Daoy (cell line): ENCODE results near the gene ATP2C1. TPM values are rescaled to one million over a fixed set of nuclear protein-coding genes. Genes with fewer than 3 reads are reported as not detected.

Experiments used
- DNase-seq: peaks from one replicate; pipeline ENCODE4 v3.0.0-alpha.2; 2015; ENCODE audit warnings: low read depth
- total RNA-seq: library from RNA; depleted of rRNA; stranded (reverse); fragments of >200 nt; shearing (Covaris generic); gene quantifications from 2 replicates; pipeline ENCODE4 v1.2.3, GENCODE V29; 2014

ATP2C1 gene
- total RNA-seq, 1 experiment from 2014 or later, result 84.3 TPM

DNA sequence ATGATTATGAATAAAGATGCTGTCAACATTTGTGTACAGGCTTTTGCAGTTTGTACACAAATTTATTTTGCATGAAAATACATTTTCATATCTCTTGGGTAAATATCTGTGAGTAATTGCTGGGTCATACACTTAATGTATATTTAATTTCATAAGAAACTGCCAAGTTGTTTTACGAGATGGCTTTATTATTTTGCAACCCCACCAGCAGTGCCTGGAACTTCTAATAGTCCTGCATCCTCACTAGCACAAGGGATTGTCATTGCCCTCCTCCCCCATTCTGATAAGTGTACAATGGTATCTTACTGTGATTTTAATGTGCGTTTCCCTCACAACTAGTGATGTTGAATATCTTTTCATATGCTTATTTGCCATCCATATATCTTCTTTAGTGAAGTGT is 87.6 kb downstream of the ATP2C1 start:
- no peak for DNase-seq

DNA sequence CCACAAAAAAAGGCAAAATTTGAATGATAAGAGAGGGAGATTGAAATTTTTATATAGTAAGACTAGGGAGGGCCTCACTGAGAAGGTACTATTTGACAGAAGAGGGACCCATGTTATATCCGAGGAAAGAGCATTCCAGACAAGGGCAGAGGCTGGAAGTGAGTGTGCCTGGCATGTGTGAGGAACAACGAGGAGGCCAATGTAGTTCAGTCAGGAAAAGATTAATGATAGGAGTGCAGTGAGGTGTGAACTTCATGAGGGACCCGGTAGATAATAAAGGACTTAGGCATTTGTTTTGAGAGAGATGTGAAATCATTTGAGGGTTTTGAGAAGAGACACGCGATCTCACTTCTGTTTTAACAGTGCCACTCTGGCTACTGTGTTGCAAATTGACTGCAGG is 96.4 kb downstream of the ATP2C1 start:
- DNase-seq, result no peak

DNA sequence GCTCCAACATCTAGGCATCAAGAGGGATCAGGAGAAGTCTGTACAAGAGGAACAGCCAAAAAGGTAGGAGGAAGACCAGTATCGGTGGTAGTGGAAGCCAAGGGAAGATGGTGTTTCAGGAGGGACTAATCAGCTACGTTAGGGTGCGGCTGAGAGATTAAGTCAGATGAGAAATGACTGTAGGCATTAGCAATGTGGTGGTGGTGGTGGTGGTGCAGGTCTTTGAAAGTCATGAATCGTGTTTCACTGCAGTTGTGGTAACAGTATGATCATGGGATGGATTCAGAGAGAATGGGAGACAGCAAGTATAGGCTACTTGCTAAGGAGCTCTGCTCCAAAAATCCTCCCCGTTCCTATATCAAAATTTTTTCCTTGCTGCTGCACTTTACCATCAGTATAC is 97.2 kb downstream of the ATP2C1 start:
- no peak for DNase-seq

DNA sequence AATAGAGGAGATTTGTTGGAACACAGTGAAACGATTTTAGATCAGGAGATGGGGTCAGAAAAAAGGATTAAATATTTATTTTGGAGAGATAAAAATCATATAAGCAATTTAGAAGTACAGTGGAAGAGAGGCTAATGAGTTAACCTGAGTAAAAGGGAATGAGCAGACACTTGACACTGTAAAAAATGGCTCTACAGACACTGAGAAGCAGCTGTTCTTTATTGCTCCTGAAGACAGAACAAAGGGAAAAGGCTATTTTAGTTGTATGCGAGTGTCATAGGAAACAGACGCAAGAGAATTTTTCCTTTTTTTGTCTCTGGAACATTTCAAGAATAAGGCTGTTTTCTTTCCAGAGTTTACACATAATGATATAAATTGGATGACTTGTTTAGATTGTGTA is 98.5 kb downstream of the ATP2C1 start:
- DNase-seq, result no peak

DNA sequence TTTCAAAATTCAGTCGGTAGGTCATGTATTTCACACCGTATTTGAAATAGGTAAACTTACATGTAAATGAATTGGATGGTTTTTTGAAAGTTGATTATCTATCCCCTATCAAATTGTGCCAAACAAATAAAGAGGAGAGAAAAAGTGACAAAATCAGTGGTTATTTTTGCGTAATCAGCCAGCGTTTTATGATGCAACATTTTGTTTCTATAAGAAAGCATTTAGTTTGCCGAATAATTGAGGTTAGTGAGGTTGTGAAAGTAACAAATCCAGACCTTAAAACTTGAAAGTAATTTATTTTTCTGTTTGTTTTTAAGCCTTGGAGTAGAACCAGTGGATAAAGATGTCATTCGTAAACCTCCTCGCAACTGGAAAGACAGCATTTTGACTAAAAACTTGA is 103.4 kb downstream of the ATP2C1 start:
- no peak for DNase-seq

DNA sequence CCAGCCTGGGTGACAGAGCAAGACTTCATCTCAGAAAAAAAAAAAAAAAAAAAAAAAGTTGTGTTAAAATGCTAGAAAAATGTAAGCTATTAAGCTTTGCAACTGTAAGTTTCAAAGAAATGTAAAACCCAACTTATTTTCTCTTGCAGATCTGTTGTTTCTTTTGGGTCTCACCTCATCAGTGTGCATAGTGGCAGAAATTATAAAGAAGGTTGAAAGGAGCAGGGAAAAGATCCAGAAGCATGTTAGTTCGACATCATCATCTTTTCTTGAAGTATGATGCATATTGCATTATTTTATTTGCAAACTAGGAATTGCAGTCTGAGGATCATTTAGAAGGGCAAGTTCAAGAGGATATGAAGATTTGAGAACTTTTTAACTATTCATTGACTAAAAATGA is 107.2 kb downstream of the ATP2C1 start:
- DNase-seq, result no peak

DNA sequence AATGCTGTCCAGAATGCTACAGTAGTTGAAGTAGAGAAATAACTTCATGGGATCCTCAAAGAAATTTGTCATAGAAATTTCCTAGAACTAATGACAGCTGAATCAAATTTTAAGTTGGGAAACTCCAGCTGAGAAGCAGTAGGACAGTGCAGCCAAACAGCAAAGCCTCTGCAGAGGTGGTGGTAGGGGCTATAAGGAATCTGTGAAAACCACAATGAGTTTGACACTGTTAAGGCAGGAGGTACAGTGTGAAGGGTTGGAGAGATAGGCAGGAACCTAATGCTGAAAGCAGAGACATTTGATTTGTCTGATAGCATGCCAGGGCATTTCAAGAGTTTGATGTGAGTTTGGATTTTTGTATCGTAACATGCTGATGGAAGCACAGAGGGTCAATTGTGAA is 110.7 kb downstream of the ATP2C1 start:
- DNase-seq, result no peak

DNA sequence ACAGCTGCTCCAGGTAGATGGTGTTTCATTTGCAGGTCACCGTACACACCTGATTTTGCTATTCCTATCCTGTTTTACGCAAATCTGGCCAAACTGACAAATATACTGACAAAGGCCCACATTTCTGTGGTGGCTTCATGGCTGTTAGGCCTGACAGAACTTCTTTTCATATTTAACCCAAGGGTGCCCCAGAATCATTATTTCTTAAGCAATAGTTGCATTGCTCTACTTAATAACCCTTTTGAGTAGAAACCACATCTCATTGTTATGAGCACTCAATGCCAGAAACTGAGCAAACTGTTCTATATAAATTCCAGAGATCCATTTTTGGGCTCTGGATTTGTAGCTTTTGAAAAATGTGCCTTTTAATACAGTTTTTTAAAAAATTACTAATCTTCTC is 113.4 kb downstream of the ATP2C1 start:
- no peak for DNase-seq

DNA sequence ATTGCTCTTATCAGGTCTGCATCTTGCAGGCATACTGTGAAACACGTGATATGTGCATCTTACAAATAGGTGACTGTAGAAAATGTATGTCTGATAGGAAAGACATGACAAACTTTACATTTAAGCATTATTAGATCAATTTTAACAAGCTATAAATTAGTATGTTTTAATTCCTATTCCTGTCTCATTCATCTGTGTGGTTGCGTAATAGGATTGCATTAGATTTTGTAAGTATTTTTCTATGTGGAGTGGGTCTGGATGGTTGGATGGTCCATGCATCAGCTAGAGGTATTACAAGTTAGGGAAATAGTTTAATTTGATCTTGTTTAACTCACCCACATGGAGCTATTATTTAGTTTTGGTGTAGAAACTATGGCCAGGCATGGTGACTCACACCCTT is 113.9 kb downstream of the ATP2C1 start:
- DNase-seq, result no peak

DNA sequence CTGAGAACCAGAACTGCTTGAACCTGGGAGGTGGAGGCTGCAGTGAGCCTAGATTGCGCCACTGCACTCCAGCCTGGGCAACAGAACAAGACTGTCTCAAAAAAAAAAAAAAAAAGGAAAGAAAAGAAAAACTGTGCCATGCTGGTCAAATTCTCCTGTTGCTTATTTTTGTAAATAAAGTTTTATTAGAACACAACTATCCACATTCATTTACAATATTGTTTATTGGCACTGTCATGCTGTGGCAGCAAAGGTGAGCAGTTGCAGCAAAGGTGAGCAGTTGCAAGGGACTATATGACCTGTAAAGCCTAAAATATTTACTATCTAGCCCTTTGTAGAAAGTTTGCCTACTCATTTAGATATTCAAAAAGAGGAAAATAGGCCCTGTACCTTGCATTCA is 114.4 kb downstream of the ATP2C1 start:
- DNase-seq, result no peak

DNA sequence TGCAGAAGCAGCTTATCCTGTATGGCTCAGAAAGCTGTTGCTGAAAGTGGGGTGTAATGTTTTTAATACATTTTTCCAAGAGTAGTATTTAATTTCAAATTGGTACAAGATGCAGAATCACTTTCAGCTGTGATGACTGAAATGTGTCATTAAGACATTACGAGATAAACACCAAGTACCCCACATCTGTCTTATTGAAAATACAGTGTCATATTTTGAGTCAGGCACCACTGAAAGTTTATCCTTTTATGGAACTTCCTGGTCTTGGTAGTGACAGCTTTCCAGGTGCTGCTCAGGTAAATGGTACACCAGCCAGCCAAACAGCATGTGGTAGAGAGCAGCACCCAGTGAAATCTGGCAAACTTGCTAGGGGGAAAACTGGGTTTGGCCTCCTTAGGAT is 115.8 kb downstream of the ATP2C1 start:
- no peak for DNase-seq

DNA sequence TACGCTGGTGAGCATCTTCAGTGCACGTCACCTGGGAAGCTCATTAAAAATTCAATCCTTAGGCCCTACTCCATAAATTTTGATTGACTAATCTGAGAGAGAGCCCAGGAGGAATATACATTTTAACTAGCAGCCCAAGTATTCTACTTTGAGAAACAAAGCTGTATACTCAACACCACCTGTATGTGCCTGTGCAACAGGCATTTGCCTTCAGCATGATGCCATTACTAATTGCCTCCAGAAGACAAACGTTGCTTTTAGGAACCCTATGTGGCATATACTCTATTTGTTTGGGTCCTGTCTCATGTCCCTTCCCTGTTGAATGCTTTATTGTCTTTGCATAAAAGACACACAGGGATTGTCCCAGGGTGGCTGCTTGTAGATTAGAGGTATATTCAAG is 125.1 kb downstream of the ATP2C1 start:
- DNase-seq, result no peak

DNA sequence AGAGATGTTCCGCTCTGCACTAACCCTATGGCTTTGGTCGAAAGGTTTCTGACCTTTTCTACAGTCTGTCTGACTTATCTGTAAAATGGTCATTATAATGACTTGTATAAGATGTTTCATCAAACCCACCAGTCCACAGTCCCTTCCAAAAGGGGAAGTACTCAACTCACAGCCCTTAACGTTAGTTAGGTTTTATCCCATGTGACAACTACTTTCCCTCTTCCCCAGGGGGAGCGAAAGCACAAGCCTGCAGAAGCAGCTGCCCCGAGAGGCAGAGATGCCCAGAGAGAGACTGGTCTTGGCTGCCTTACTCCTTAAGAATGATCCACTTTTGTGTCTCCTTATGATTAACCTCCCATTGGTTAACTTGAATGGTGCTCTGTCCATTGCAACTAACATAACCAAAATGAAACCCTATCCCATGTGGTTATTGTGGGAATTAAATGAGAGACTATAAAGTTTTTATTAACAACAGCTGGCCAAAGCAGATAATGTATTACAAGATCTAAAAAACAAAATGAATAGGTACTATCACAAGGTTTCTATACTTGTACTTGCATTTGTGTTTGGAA is 126.3 kb downstream of the ATP2C1 start:
- DNase-seq, result no peak

DNA sequence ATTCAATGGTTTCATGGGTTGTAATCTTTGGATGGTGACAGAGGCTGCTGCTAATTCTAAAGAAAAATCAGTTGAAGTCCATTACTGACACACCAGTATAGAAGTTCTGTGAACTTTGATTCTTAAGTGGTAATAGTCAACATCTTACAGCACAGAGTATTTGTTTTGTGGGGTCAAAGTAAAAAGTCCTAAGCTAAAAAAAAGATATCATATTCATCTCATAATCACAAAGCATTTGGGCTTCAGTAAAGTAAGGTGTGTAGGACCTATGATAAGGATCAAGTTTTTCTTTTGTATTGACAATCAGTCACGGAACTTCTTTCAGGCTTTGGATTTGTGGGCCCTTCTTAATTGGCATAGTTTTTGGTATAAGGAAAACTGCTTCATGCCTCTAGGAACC is 131.7 kb downstream of the ATP2C1 start:
- DNase-seq, result no peak

DNA sequence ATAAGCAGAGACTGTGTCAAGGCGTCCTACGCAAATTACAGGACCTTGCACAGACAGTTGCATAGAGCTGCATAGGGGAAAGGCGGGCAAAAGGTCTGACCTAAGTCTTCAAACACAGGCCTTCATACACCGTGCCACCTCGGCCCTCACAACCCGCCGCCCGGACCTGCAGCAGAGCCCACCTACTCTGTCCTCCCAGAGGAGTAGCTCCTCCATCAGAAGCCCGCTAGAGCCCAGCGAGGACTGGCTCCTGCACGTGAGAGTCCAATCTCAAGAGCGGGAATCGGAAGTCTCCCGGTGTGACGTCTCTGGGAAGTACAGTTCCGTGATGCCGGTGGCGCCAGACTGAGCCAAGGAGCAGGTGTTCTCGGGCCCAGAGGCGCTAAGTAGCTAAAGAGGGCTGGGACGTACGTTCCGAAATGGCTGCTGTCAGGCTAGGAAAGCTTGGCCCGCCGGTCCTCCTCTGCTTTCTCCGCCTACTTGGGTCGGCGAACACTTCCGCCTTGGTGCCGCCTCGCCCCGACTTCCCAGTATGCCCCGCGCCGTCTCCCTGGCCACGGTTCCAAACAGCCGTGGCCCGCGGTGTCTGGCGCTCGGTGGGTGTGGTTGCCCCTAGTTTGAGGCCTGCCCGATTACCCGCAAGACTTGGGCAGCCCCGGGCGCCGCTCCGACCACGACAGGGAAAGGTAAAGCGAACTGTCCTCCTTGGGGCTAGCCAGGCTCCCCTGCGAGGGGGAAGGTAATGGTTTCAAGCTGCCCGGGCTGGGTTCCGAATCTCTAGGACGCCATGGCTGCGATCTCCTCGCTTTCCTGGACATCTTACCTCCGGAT is 132.7 kb downstream of the ATP2C1 start, which contains the start of the genes ASTE1 and NEK11:
ASTE1 (minus strand) TSS at position 505 of the 831 bp plus-strand sequence. CDS start 1,519 bp downstream, outside the sequence.
NEK11 (plus strand) TSS at position 557 of the 831 bp plus-strand sequence. CDS start 2,832 bp downstream, outside the sequence.
- peak; percentile 95 for DNase-seq

DNA sequence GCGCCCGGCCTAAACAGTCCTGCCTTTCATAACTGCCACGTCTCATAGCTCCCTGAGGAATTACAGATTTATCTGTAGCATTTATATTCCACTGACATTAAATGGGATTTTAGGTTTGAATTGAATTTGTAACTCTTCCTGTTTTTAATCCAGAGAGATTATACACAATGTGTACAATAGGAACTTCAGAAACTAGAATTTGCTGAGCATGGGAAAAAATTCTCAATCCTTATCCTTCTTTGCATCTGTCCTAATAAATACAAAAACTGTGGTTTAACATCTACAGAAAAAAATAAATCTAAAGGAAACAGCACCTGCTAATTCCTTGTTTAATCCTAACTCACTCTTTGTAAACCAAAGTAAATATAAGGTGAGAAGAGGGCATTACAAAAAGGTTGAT is 135.0 kb downstream of the ATP2C1 start:
- DNase-seq, result no peak

DNA sequence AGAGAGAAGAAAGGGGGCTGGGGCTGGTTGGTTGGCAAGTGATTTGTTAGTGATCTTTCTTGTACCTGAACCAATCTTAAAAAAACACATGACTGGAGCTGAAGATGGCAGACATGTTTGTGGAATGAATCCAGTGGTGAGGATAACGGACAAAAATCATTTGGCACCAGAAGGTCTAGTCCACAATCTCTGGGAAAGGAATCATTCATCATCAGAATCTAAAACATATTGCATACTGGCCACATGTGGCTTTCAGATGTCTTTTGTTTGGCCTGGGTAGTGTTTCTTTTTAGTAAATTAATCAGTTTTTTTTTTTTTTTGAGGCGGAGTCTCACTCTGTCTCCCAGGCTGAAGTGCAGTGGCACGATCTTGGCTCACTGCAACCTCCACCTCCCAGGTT is 137.8 kb downstream of the ATP2C1 start:
- no peak for DNase-seq

DNA sequence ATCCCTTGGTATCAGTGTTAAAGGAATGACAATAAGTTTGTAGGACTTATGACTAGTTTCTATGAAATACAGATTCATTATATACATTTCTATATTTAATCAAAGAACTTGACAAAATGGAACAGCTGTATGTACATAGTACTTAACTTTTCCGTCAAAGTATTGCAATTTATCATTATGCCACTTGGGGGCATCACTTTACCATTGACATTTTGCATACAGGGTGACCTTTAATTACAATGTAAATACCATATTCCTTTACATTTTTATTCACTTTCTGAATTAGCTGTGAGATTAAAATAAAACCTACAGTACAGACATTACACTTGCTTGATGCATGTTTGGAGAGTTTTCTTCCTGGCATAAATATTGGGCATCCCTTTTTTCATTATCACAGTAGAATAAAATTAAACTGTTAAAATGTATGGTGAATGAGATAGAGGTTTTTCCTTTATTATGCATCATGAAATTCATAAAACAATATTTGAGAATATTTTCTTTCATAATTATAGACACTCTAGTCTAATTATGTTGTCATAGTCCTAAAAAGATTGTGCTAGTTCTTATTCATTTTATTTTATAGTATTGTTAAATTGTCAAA is 139.7 kb downstream of the ATP2C1 start:
- DNase-seq, result peak; percentile 33

DNA sequence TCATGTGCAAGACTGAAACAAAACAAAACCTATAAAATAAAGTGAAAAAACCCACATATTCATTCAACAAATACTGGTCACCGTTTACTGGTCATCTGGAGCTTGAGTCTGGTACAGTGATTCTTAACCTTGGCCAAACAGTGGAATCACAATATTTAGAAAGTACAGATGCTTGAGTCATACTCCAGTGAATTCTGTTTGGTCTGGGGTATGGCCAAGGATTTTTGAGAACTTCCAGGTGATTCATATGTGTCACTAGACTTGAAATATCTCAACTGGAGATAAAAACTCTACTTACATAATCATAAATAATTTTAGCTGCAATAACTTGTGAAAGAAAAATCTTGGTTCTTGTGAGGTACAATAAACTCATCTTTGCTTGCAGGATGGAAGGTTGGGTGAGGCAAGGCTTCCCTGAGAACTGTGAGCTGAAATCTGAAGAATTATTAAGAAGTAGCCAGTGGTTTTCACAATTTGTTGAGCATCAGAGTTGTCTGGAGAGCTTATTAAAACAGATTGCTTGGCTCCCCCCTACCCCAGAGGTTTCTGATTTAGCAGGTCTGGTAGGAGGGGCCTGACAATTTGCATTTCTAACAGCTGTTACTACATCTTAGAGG is 142.4 kb downstream of the ATP2C1 start:
- peak; percentile 37 for DNase-seq

DNA sequence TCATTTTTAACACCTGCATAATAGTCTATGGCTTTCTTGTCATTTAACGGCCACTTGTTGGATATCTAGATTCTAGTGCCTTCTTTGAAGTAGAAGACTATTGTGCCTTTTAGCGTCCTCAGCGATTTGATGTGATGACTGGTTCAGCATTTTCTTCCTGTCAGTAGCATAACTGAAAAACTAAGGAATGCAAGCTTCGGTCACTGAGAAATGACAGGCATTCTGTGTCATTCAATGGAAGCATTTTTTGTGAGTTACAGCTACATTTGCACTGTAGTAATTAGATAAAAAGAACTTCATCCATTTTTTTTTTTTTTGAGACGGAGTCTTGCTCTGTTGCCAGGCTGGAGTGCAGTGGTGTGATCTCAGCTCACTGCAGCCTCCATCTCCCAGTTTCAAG is 143.1 kb downstream of the ATP2C1 start:
- DNase-seq, result no peak

DNA sequence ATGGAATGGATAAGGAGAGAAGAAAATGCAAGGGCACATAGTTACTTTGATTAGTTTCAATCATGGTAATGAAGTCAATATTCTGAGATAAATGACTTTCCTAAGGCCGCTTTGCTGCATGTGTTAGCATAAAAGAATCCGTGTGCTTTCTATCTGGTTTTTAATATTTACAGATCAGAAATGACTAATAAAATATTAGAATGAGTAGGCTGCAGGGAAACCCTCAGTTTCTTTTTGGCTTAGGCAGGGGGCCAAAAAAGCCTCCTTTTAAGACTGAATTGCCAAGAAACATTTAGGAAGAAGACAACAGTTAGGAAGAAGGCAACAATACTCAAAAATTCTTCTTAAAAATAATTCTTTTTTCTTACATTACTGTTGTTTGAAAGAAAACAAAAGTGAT is 144.4 kb downstream of the ATP2C1 start:
- DNase-seq, result no peak

DNA sequence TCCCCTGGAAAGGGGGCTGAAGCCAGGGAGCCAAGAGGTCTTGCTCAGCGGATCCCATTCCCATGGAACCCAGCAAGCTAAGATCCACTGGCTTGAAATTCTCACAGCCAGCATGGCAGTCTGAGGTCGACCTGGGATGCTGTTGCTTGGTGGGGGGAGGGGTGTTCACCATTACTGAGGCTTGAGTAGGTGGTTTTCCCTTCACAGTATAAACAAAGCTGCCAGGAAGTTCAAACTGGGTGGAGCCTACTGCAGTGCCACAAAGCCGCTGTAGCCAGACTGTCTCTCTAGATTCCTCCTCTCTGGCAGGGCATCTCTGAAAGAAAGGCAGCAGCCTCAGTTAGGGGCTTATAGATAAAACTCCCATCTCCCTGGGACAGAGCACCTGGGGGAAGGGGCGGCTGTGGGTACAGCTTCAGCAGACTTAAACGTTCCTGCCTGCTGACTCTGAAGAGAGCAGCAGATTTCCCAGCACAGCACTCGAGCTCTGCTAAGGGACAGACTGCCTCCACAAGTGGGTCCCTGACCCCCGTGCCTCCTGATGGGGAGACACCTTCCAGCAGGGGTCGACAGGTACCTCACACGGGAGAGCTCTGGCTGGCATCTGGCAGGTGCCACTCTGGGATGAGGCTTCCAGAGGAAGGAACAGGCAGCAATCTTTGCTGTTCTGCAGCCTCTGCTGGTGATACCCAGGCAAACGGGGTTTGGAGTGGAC is 148.5 kb downstream of the ATP2C1 start:
- DNase-seq, result peak; percentile 25
